ENCODE measurements around the gene MAP3K6. TPM values are rescaled to one million over a fixed set of nuclear protein-coding genes. Genes with fewer than 3 reads are reported as not detected.

MAP3K6 gene
- total and polyA plus RNA-seq, 2 of the 13 experiments (the other 11 are each of a cell fraction or from before 2014, with no cell fraction given): 2.7 to 3.2 TPM

GRCh38 chr1:27321813-27322568, 44.8 kb downstream of the MAP3K6 start, which contains the start of gene TMEM222 (continued):
- TF ChIP-seq, protein P1, sequence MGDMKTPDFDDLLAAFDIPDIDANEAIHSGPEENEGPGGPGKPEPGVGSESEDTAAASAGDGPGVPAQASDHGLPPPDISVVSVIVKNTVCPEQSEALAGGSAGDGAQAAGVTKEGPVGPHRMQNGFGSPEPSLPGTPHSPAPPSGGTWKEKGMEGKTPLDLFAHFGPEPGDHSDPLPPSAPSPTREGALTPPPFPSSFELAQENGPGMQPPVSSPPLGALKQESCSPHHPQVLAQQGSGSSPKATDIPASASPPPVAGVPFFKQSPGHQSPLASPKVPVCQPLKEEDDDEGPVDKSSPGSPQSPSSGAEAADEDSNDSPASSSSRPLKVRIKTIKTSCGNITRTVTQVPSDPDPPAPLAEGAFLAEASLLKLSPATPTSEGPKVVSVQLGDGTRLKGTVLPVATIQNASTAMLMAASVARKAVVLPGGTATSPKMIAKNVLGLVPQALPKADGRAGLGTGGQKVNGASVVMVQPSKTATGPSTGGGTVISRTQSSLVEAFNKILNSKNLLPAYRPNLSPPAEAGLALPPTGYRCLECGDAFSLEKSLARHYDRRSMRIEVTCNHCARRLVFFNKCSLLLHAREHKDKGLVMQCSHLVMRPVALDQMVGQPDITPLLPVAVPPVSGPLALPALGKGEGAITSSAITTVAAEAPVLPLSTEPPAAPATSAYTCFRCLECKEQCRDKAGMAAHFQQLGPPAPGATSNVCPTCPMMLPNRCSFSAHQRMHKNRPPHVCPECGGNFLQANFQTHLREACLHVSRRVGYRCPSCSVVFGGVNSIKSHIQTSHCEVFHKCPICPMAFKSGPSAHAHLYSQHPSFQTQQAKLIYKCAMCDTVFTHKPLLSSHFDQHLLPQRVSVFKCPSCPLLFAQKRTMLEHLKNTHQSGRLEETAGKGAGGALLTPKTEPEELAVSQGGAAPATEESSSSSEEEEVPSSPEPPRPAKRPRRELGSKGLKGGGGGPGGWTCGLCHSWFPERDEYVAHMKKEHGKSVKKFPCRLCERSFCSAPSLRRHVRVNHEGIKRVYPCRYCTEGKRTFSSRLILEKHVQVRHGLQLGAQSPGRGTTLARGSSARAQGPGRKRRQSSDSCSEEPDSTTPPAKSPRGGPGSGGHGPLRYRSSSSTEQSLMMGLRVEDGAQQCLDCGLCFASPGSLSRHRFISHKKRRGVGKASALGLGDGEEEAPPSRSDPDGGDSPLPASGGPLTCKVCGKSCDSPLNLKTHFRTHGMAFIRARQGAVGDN (CRISPR knock-in tag; IDR thresholded peaks at IDR 0.05): peak; percentile 92
- TF ChIP-seq ZNF615 (CRISPR knock-in tag; IDR thresholded peaks at IDR 0.05; ENCODE audit: borderline replicate concordance) (0 out of 2 replicates have a peak, but pooled peaks have one; percentile 65), ZNF572 (CRISPR knock-in tag; IDR thresholded peaks at IDR 0.05) (peak; percentile 19; the same call in 1 of the 2 replicates), ZNF720 (CRISPR knock-in tag; IDR thresholded peaks at IDR 0.05) (no peak), KLF11 (CRISPR knock-in tag; IDR thresholded peaks at IDR 0.05) (peak; percentile 78), KIAA2018 (CRISPR knock-in tag; IDR thresholded peaks at IDR 0.05; ENCODE audit: borderline replicate concordance) (peak; percentile 95), ZMYM3 (CRISPR knock-in tag; IDR thresholded peaks at IDR 0.05) (peak; percentile 54; the same call in 1 of the 2 replicates), ESRRA (CRISPR knock-in tag; IDR thresholded peaks at IDR 0.05; ENCODE audit: low read depth) (peak; percentile 59; the same call in 1 of the 2 replicates), ZC3H13 (CRISPR knock-in tag; IDR thresholded peaks at IDR 0.05) (peak; percentile 87), HNF4G (IDR thresholded peaks at IDR 0.05; ENCODE audit: borderline replicate concordance, low read depth, low read length) (peak; percentile 10; the same call in 1 of the 2 replicates), HNF4G (CRISPR knock-in tag; IDR thresholded peaks at IDR 0.05; ENCODE audit: borderline replicate concordance, low read depth) (peak; percentile 54; the same call in 1 of the 2 replicates), ARNTL (CRISPR knock-in tag; IDR thresholded peaks at IDR 0.05) (peak; percentile 43; the same call in 1 of the 2 replicates), PHB2 (IDR thresholded peaks at IDR 0.05; ENCODE audit: partially characterized antibody) (no peak)
- TF ChIP-seq, protein P2, sequence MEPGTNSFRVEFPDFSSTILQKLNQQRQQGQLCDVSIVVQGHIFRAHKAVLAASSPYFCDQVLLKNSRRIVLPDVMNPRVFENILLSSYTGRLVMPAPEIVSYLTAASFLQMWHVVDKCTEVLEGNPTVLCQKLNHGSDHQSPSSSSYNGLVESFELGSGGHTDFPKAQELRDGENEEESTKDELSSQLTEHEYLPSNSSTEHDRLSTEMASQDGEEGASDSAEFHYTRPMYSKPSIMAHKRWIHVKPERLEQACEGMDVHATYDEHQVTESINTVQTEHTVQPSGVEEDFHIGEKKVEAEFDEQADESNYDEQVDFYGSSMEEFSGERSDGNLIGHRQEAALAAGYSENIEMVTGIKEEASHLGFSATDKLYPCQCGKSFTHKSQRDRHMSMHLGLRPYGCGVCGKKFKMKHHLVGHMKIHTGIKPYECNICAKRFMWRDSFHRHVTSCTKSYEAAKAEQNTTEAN (CRISPR knock-in tag; conservative IDR thresholded peaks at IDR 0.05): peak; percentile 58; the same call in 1 of the 2 replicates
